Mesendoderm (in vitro differentiated cells): ENCODE results near the gene PPP1R14C.

Source experiments
- DNase-seq: peaks from one replicate; pipeline ENCODE4 v3.0.0; 2013
- H2AK5ac ChIP-seq: 2 replicates; pipeline ENCODE4 v1.6.1; 2013; ENCODE audit warnings: low read length, inconsistent platforms
- H2BK120ac ChIP-seq: 2 replicates; pipeline ENCODE4 v1.6.1; 2013; ENCODE audit warnings: low read depth, mild to moderate bottlenecking, low read length, moderate library complexity, mixed read lengths
- H2BK15ac ChIP-seq: replicated peaks from 2 replicates; pipeline ENCODE4 v1.6.1; 2013; ENCODE audit warnings: low read depth, mild to moderate bottlenecking, moderate library complexity
- H2BK5ac ChIP-seq: 2 replicates; pipeline ENCODE4 v1.6.1; 2013; ENCODE audit warnings: low read length, inconsistent platforms
- H3K18ac ChIP-seq: 2 replicates; pipeline ENCODE4 v1.6.1; 2013; ENCODE audit warnings: mild to moderate bottlenecking, low read length, mixed read lengths
- H3K23ac ChIP-seq: one replicate; pipeline ENCODE4 v1.6.1; 2013; ENCODE audit warnings: low read length
- H3K27ac ChIP-seq: 2 replicates; pipeline ENCODE4 v1.5.1; 2013; ENCODE audit warnings: low read depth, mild to moderate bottlenecking, inconsistent platforms, low read length, moderate library complexity
- H3K27me3 ChIP-seq: 2 replicates; pipeline ENCODE4 v1.6.1; 2013; ENCODE audit warnings: low read length, control low read depth, mild to moderate bottlenecking, inconsistent platforms; ENCODE audit not compliant: insufficient read depth, poor library complexity
- H3K36me3 ChIP-seq: 2 replicates; pipeline ENCODE4 v1.6.1; 2013; ENCODE audit warnings: low read length, inconsistent platforms; ENCODE audit not compliant: control insufficient read depth, insufficient read depth
- H3K4ac ChIP-seq: one replicate; pipeline ENCODE4 v1.6.1; 2013; ENCODE audit warnings: low read depth, mild to moderate bottlenecking, low read length, moderate library complexity
- H3K4me1 ChIP-seq: 2 replicates; pipeline ENCODE4 v1.6.1; 2013; ENCODE audit warnings: low read depth, low read length, inconsistent platforms; ENCODE audit not compliant: control insufficient read depth
- H3K4me2 ChIP-seq: 2 replicates; pipeline ENCODE4 v1.6.1; 2013; ENCODE audit warnings: low read length
- H3K4me3 ChIP-seq: 2 replicates; pipeline ENCODE4 v1.5.1; 2013; ENCODE audit warnings: mild to moderate bottlenecking, low read length
- H3K56ac ChIP-seq: one replicate; pipeline ENCODE4 v1.6.1; 2013; ENCODE audit warnings: low read length
- H3K79me1 ChIP-seq: 2 replicates; pipeline ENCODE4 v1.6.1; 2013; ENCODE audit warnings: low read length, inconsistent platforms
- H3K79me2 ChIP-seq: 2 replicates; pipeline ENCODE4 v1.6.1; 2013; ENCODE audit warnings: mild to moderate bottlenecking, low read length; ENCODE audit not compliant: control insufficient read depth, insufficient read depth
- H3K9ac ChIP-seq: 2 replicates; pipeline ENCODE4 v1.6.1; 2013; ENCODE audit warnings: low read length, inconsistent platforms
- H4K5ac ChIP-seq: one replicate; pipeline ENCODE4 v1.6.1; 2013; ENCODE audit warnings: low read length
- H4K8ac ChIP-seq: one replicate; pipeline ENCODE4 v1.6.1; 2013; ENCODE audit warnings: low read depth, mild to moderate bottlenecking, control low read depth, low read length, moderate library complexity
- WGBS: extraction: QIAGEN DNeasy Blood & Tissue Kit; methylation state at CpG from one replicate; pipeline ENCODE4 v1.1.7; 2013; ENCODE audit warnings: low lambda C conversion rate, missing lambda C conversion rate; ENCODE audit not compliant: insufficient coverage; ENCODE audit errors: extremely low coverage; 5-methylcytosine and 5-hydroxymethylcytosine counted together

The PPP1R14C gene

GRCh38 chr6:150224820-150225219, 82.0 kb downstream of the PPP1R14C start:
- H3K4me1 ChIP-seq = peaks cover 1% of the 10 kb centered on the region
- H3K79me1 ChIP-seq = no peaks in the 10 kb centered on the region
- no peaks in the 10 kb centered on the region for H3K79me2 ChIP-seq
- H4K5ac ChIP-seq = no peak overlapping the region
- no peak overlapping the region for H3K56ac ChIP-seq
- H3K4me2 ChIP-seq = no peak overlapping the region
- no peak overlapping the region for H2BK15ac ChIP-seq
- no peak overlapping the region for H3K9ac ChIP-seq
- H2BK5ac ChIP-seq = no peak overlapping the region
- no peak overlapping the region for H4K8ac ChIP-seq
- H3K4me3 ChIP-seq = no peak overlapping the region
- no peak overlapping the region for H3K4ac ChIP-seq
- no peaks in the 10 kb centered on the region for H3K27me3 ChIP-seq
- peak; percentile 52 for DNase-seq
- no peak overlapping the region for H3K18ac ChIP-seq
- WGBS = no CpG with 5 or more reads among the region's 3 CpGs
- H3K23ac ChIP-seq = no peak overlapping the region
- H3K36me3 ChIP-seq = no peaks in the 10 kb centered on the region
- no peak overlapping the region for H3K27ac ChIP-seq
- H2BK120ac ChIP-seq = no peak overlapping the region
- H2AK5ac ChIP-seq = no peak overlapping the region

GRCh38 chr6:150227281-150227680, 84.4 kb downstream of the PPP1R14C start:
- no peak overlapping the region for H3K4me3 ChIP-seq
- H2BK5ac ChIP-seq = no peak overlapping the region
- H3K79me2 ChIP-seq = no peaks in the 10 kb centered on the region
- H3K79me1 ChIP-seq = no peaks in the 10 kb centered on the region
- no peak overlapping the region for H3K18ac ChIP-seq
- DNase-seq = no peak
- H3K56ac ChIP-seq = no peak overlapping the region
- no CpG with 5 or more reads among the region's 3 CpGs for WGBS
- H3K27ac ChIP-seq = no peak overlapping the region
- no peak overlapping the region for H4K5ac ChIP-seq
- H3K23ac ChIP-seq = no peak overlapping the region
- H3K9ac ChIP-seq = no peak overlapping the region
- no peaks in the 10 kb centered on the region for H3K36me3 ChIP-seq
- no peak overlapping the region for H2BK120ac ChIP-seq
- H2AK5ac ChIP-seq = no peak overlapping the region
- no peak overlapping the region for H3K4ac ChIP-seq
- H3K27me3 ChIP-seq = no peaks in the 10 kb centered on the region
- H4K8ac ChIP-seq = no peak overlapping the region
- H3K4me1 ChIP-seq = peaks cover 2% of the 10 kb centered on the region
- no peak overlapping the region for H3K4me2 ChIP-seq
- no peak overlapping the region for H2BK15ac ChIP-seq

GRCh38 chr6:150228072-150228733, 85.4 kb downstream of the PPP1R14C start:
- H3K4me2 ChIP-seq = no peak overlapping the region
- DNase-seq = no peak
- H4K5ac ChIP-seq = no peak overlapping the region
- H3K79me1 ChIP-seq = no peaks in the 10 kb centered on the region
- no peaks in the 10 kb centered on the region for H3K79me2 ChIP-seq
- H3K27ac ChIP-seq = no peak overlapping the region
- no peak overlapping the region for H3K9ac ChIP-seq
- no peaks in the 10 kb centered on the region for H3K27me3 ChIP-seq
- no peak overlapping the region for H3K4ac ChIP-seq
- no peak overlapping the region for H2AK5ac ChIP-seq
- no peak overlapping the region for H3K4me3 ChIP-seq
- H3K56ac ChIP-seq = no peak overlapping the region
- H2BK5ac ChIP-seq = no peak overlapping the region
- no peak overlapping the region for H3K18ac ChIP-seq
- H2BK120ac ChIP-seq = no peak overlapping the region
- no CpG with 5 or more reads among the region's 5 CpGs for WGBS
- no peaks in the 10 kb centered on the region for H3K36me3 ChIP-seq
- H3K4me1 ChIP-seq = peaks cover 2% of the 10 kb centered on the region
- H3K23ac ChIP-seq = no peak overlapping the region
- no peak overlapping the region for H2BK15ac ChIP-seq
- H4K8ac ChIP-seq = no peak overlapping the region

- H3K9ac ChIP-seq = no peak overlapping the region
- no CpG with 5 or more reads among the region's 6 CpGs for WGBS
- peaks cover 2% of the 10 kb centered on the region for H3K4me1 ChIP-seq
- H3K4me2 ChIP-seq = no peak overlapping the region
- no peak overlapping the region for H3K56ac ChIP-seq
- H2BK15ac ChIP-seq = no peak overlapping the region
- H3K18ac ChIP-seq = no peak overlapping the region
- no peak overlapping the region for H4K5ac ChIP-seq
- H4K8ac ChIP-seq = no peak overlapping the region
- no peak overlapping the region for H3K27ac ChIP-seq
- peak; percentile 57 for DNase-seq
- no peaks in the 10 kb centered on the region for H3K79me2 ChIP-seq
- H3K4me3 ChIP-seq = no peak overlapping the region
- H3K27me3 ChIP-seq = no peaks in the 10 kb centered on the region
- H3K79me1 ChIP-seq = no peaks in the 10 kb centered on the region
- no peak overlapping the region for H3K23ac ChIP-seq
- no peak overlapping the region for H2BK120ac ChIP-seq
- H2AK5ac ChIP-seq = no peak overlapping the region
- H3K36me3 ChIP-seq = no peaks in the 10 kb centered on the region
- no peak overlapping the region for H3K4ac ChIP-seq
- no peak overlapping the region for H2BK5ac ChIP-seq
Measured at GRCh38 chr6:150229436-150230163, 86.8 kb downstream of the PPP1R14C start.

GRCh38 chr6:150230164-150230561, 87.3 kb downstream of the PPP1R14C start:
- H3K4me3 ChIP-seq = no peak overlapping the region
- H2BK5ac ChIP-seq = no peak overlapping the region
- H3K4ac ChIP-seq = no peak overlapping the region
- peak; percentile 26 for DNase-seq
- H3K4me2 ChIP-seq = no peak overlapping the region
- no peaks in the 10 kb centered on the region for H3K79me2 ChIP-seq
- H4K8ac ChIP-seq = no peak overlapping the region
- no peak overlapping the region for H3K23ac ChIP-seq
- H3K27me3 ChIP-seq = no peaks in the 10 kb centered on the region
- H3K9ac ChIP-seq = no peak overlapping the region
- no peak overlapping the region for H2BK15ac ChIP-seq
- no peak overlapping the region for H4K5ac ChIP-seq
- H3K36me3 ChIP-seq = no peaks in the 10 kb centered on the region
- no peaks in the 10 kb centered on the region for H3K79me1 ChIP-seq
- no peak overlapping the region for H2AK5ac ChIP-seq
- no CpG with 5 or more reads among the region's 5 CpGs for WGBS
- H3K56ac ChIP-seq = no peak overlapping the region
- H3K18ac ChIP-seq = no peak overlapping the region
- H2BK120ac ChIP-seq = no peak overlapping the region
- peaks cover 2% of the 10 kb centered on the region for H3K4me1 ChIP-seq
- no peak overlapping the region for H3K27ac ChIP-seq
